ENCODE data around the gene ZFC3H1. TPM values are rescaled to one million over a fixed set of nuclear protein-coding genes. Genes with fewer than 3 reads are reported as not detected.

ZFC3H1 gene
- total RNA-seq, 1 experiment from 2014 or later, result 37.1 TPM

DNA sequence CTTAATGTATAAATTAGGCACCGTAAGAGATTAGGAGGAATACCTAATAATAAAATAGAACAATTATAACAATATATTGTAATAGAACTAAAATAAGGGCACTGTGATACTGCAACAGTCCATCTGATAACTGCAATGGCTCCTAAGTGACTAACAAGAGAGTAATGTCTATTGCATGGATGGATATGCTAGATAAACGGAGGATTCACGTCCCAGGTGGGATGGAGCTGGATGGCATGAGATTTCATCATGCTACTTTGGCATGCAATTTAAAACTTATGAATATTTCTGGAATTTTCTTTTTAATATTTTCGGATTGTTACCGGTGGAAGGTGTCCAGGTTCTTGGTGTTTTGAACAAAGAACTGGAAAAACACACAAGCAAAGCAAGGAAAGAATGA is 20.0 kb upstream of the ZFC3H1 start:
- H3K36me3 ChIP-seq (ENCODE audit: control insufficient read depth in 1 of 2, insufficient read depth in 2 of 2, low read length in 2 of 2), result no peaks in the 10 kb centered on the region
- no peak overlapping the region for H2AFZ ChIP-seq (ENCODE audit: low read depth, low read length, poor library complexity, severe bottlenecking)
- intact Hi-C loops (cut with micrococcal nuclease), result no loop called here
- DNase-seq (ENCODE audit: low read depth, low spot score), result no peak
- peaks cover 0 to 19% of the 10 kb centered on the region in 2 experiments; a peak in 2 of 4 replicates for H3K4me1 ChIP-seq (ENCODE audit: control insufficient read depth in 1 of 2, insufficient read depth in 2 of 2, low read length in 2 of 2)
- no peak overlapping the region for H3K4me3 ChIP-seq (replicated peaks in 1 of 2; ENCODE audit: low read depth in 1 of 2, low read length in 2 of 2)
- TF ChIP-seq, protein P1, sequence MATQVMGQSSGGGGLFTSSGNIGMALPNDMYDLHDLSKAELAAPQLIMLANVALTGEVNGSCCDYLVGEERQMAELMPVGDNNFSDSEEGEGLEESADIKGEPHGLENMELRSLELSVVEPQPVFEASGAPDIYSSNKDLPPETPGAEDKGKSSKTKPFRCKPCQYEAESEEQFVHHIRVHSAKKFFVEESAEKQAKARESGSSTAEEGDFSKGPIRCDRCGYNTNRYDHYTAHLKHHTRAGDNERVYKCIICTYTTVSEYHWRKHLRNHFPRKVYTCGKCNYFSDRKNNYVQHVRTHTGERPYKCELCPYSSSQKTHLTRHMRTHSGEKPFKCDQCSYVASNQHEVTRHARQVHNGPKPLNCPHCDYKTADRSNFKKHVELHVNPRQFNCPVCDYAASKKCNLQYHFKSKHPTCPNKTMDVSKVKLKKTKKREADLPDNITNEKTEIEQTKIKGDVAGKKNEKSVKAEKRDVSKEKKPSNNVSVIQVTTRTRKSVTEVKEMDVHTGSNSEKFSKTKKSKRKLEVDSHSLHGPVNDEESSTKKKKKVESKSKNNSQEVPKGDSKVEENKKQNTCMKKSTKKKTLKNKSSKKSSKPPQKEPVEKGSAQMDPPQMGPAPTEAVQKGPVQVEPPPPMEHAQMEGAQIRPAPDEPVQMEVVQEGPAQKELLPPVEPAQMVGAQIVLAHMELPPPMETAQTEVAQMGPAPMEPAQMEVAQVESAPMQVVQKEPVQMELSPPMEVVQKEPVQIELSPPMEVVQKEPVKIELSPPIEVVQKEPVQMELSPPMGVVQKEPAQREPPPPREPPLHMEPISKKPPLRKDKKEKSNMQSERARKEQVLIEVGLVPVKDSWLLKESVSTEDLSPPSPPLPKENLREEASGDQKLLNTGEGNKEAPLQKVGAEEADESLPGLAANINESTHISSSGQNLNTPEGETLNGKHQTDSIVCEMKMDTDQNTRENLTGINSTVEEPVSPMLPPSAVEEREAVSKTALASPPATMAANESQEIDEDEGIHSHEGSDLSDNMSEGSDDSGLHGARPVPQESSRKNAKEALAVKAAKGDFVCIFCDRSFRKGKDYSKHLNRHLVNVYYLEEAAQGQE (IDR thresholded peaks at IDR 0.05; ENCODE audit: low read depth), result no peak
- TF ChIP-seq CBX3 (IDR thresholded peaks at IDR 0.05; ENCODE audit: low read depth) (no peak), TCF7L2 (IDR thresholded peaks at IDR 0.05; ENCODE audit: borderline replicate concordance, extremely low read depth, insufficient read depth, insufficient read length) (no peak), POLR2A (IDR thresholded peaks at IDR 0.05; ENCODE audit: borderline replicate concordance, extremely low read depth, insufficient read depth, insufficient read length) (no peak), EZH2 (IDR thresholded peaks at IDR 0.05) (no peak)
- RAD21 ChIA-PET (ENCODE audit: low non-redundant PET in 1 of 2, low total read pairs in 2 of 2, uncharacterized antibody in 2 of 2, unreplicated experiment in 2 of 2), result no interaction called here
- H3K27ac ChIP-seq (ENCODE audit: low read depth, low read length), result no peak overlapping the region
- H3K79me2 ChIP-seq (ENCODE audit: insufficient read depth, low read length), result no peaks in the 10 kb centered on the region
- CTCF ChIA-PET, result no interaction called here
- ATAC-seq, result no peak
- no peak overlapping the region for H3K9ac ChIP-seq (ENCODE audit: low read length)
- POLR2A ChIA-PET, result no interaction called here
- BruUV-seq (replicated peaks), result no TSS peak
- no peaks in the 10 kb centered on the region for H4K20me1 ChIP-seq (ENCODE audit: insufficient read depth)
- H3K27me3 ChIP-seq (ENCODE audit: insufficient read depth, low read length), result no peaks in the 10 kb centered on the region
- H3K4me2 ChIP-seq (ENCODE audit: low read length), result no peak overlapping the region
- H3K9me3 ChIP-seq (ENCODE audit: control insufficient read depth in 1 of 2, insufficient read depth in 1 of 2, low read depth in 1 of 2, low read length in 2 of 2), result no peaks in the 10 kb centered on the region
- no peaks in the 10 kb centered on the region for H3K9me2 ChIP-seq (ENCODE audit: insufficient read depth)

DNA sequence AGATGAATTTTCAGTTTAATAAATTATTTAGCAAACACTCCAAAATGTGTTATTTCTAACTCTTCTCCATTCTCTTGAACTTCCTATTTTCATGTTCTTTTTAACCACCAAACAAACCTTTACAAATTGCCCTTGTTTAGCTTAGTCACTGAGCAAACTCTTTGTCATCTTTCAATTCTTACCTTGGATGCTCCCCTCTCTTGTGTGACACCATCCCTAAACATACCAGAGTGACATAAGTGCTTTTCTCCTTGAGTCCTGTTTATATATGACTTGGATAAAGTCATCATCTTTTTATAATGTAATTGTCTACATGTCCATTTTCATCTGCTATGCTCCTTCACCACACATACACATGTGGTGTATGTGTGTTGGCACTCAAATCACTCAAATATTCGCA is 18.8 kb upstream of the ZFC3H1 start:
- ChIA-PET RAD21 (ENCODE audit: low non-redundant PET in 1 of 2, low total read pairs in 2 of 2, uncharacterized antibody in 2 of 2, unreplicated experiment in 2 of 2) (no interaction called here), CTCF (no interaction called here), POLR2A (interaction anchor here (1.2 kb wide), 1 partner anchor 19 kb away, joined by 3 read pairs; the partner anchor contains the start of genes THAP2 and ZFC3H1)
- no peaks in the 10 kb centered on the region for H3K79me2 ChIP-seq (ENCODE audit: insufficient read depth, low read length)
- H4K20me1 ChIP-seq (ENCODE audit: insufficient read depth), result no peaks in the 10 kb centered on the region
- H3K4me1 ChIP-seq (ENCODE audit: control insufficient read depth in 1 of 2, insufficient read depth in 2 of 2, low read length in 2 of 2), result peaks cover 0 to 19% of the 10 kb centered on the region in 2 experiments; a peak in 2 of 4 replicates
- no peak overlapping the region for H3K4me2 ChIP-seq (ENCODE audit: low read length)
- no peaks in the 10 kb centered on the region for H3K9me3 ChIP-seq (ENCODE audit: control insufficient read depth in 1 of 2, insufficient read depth in 1 of 2, low read depth in 1 of 2, low read length in 2 of 2)
- H3K27me3 ChIP-seq (ENCODE audit: insufficient read depth, low read length), result no peaks in the 10 kb centered on the region
- intact Hi-C loops (cut with micrococcal nuclease), result no loop called here
- H2AFZ ChIP-seq (ENCODE audit: low read depth, low read length, poor library complexity, severe bottlenecking), result no peak overlapping the region
- ATAC-seq (no peak), DNase-seq (ENCODE audit: low read depth, low spot score) (no peak)
- no peaks in the 10 kb centered on the region for H3K9me2 ChIP-seq (ENCODE audit: insufficient read depth)
- no peak overlapping the region for H3K9ac ChIP-seq (ENCODE audit: low read length)
- H3K36me3 ChIP-seq (ENCODE audit: control insufficient read depth in 1 of 2, insufficient read depth in 2 of 2, low read length in 2 of 2), result no peaks in the 10 kb centered on the region
- BruUV-seq (replicated peaks), result no TSS peak
- no peak overlapping the region for H3K4me3 ChIP-seq (replicated peaks in 1 of 2; ENCODE audit: low read depth in 1 of 2, low read length in 2 of 2)
- no peak overlapping the region for H3K27ac ChIP-seq (ENCODE audit: low read depth, low read length)
- TF ChIP-seq, protein P2, sequence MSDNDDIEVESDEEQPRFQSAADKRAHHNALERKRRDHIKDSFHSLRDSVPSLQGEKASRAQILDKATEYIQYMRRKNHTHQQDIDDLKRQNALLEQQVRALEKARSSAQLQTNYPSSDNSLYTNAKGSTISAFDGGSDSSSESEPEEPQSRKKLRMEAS (IDR thresholded peaks at IDR 0.05), result no peak
- TF ChIP-seq POLR2AphosphoS5 (IDR thresholded peaks at IDR 0.05; ENCODE audit: low read depth, low read length) (no peak), YY1 (IDR thresholded peaks at IDR 0.05; ENCODE audit: extremely low read depth, insufficient replicate concordance, low read depth, low read length) (no peak), SRF (IDR thresholded peaks at IDR 0.05; ENCODE audit: low read depth) (no peak), ELF1 (IDR thresholded peaks at IDR 0.05; ENCODE audit: borderline replicate concordance, low read depth) (no peak), JUND (IDR thresholded peaks at IDR 0.05) (no peak), EGR1 (IDR thresholded peaks at IDR 0.05; ENCODE audit: low read depth) (no peak), CEBPB (IDR thresholded peaks at IDR 0.05; ENCODE audit: low read depth) (no peak), ZFX (IDR thresholded peaks at IDR 0.05) (no peak)
- TF ChIP-seq, protein P3, sequence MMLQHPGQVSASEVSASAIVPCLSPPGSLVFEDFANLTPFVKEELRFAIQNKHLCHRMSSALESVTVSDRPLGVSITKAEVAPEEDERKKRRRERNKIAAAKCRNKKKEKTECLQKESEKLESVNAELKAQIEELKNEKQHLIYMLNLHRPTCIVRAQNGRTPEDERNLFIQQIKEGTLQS (IDR thresholded peaks at IDR 0.05), result no peak
- TF ChIP-seq, protein P1 (IDR thresholded peaks at IDR 0.05; ENCODE audit: low read depth), result no peak

Data from HCT116 (cell line).